ENCODE results near the gene JAG2. TPM values are rescaled to one million over a fixed set of nuclear protein-coding genes. Genes with fewer than 3 reads are reported as not detected.

Gene JAG2
- total and polyA plus RNA-seq, 8 donors: 10.1 to 34.2 (median 14.6) TPM

GRCh38 chr14:105166571-105167302 is 1.8 kb downstream of the JAG2 start:
- H3K27ac ChIP-seq: no peak overlapping the region
- H3K9me3 ChIP-seq: no peaks in the 10 kb centered on the region
- TF ChIP-seq, protein P1, sequence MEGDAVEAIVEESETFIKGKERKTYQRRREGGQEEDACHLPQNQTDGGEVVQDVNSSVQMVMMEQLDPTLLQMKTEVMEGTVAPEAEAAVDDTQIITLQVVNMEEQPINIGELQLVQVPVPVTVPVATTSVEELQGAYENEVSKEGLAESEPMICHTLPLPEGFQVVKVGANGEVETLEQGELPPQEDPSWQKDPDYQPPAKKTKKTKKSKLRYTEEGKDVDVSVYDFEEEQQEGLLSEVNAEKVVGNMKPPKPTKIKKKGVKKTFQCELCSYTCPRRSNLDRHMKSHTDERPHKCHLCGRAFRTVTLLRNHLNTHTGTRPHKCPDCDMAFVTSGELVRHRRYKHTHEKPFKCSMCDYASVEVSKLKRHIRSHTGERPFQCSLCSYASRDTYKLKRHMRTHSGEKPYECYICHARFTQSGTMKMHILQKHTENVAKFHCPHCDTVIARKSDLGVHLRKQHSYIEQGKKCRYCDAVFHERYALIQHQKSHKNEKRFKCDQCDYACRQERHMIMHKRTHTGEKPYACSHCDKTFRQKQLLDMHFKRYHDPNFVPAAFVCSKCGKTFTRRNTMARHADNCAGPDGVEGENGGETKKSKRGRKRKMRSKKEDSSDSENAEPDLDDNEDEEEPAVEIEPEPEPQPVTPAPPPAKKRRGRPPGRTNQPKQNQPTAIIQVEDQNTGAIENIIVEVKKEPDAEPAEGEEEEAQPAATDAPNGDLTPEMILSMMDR (IDR thresholded peaks at IDR 0.05): no peak
- peak overlapping the region in 1 of 2 donors; percentile 25 for H3K4me3 ChIP-seq
- peaks cover 16 to 36% of the 10 kb centered on the region in 2 donors for H3K4me1 ChIP-seq
- no peak for ATAC-seq
- no peak for DNase-seq
- intact Hi-C loops (cut with DNase I): no loop called here
- H3K27me3 ChIP-seq: peaks cover 0 to 52% of the 10 kb centered on the region in 2 donors
- no peaks in the 10 kb centered on the region for H3K36me3 ChIP-seq

DNA sequence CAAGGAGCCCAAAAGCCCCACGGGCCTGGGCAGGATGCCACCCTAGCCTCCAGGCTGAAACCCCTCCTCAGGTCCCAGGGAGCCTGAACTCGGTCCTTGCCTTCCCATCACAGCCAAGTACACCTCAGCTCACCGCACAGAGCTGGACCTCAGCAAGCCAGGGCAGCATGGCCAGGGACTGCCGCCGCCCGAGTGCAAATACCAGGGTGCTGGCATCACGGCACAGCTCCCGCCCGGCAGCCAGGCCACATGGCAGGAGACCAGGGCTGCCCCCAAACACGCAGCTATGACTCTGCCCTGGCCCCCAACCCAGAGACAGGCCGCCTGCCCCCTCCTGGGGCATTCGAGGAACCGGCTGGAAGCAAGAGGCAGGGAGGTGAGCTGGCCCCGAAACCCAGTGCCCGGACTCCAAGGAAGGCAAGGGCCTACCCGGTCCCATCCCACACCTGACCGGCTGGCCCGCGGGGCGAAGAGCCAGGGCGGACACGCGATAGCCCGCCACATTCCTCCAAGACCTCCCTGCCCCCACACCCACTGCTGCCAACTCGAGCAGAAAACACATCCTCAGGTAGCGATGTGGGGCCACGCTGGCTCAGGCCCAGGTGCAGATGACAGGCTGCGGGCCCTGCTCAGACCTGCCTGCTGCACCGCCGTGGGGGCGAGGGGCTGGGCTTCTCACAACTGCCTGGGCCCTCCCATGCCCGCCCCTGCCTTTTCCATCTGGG is 2.7 kb downstream of the JAG2 start:
- ATAC-seq (no peak), DNase-seq (no peak)
- Histone ChIP-seq H3K27me3 (peaks cover 0 to 44% of the 10 kb centered on the region in 2 donors), H3K27ac (no peak overlapping the region), H3K4me1 (peaks cover 10 to 33% of the 10 kb centered on the region in 2 donors), H3K36me3 (no peaks in the 10 kb centered on the region), H3K4me3 (peak overlapping the region in 1 of 2 donors; percentile 25), H3K9me3 (no peaks in the 10 kb centered on the region)
- TF ChIP-seq, protein P1 (IDR thresholded peaks at IDR 0.05): no peak
- intact Hi-C loops (cut with DNase I): no loop called here

GRCh38 chr14:105165134-105165704 is 3.4 kb downstream of the JAG2 start:
- Histone ChIP-seq H3K9me3 (no peaks in the 10 kb centered on the region), H3K27me3 (peaks cover 0 to 37% of the 10 kb centered on the region in 2 donors), H3K27ac (no peak overlapping the region), H3K4me1 (peaks cover 3 to 26% of the 10 kb centered on the region in 2 donors), H3K36me3 (no peaks in the 10 kb centered on the region), H3K4me3 (no peak overlapping the region)
- TF ChIP-seq, protein P1 (IDR thresholded peaks at IDR 0.05): no peak
- ATAC-seq: no peak
- DNase-seq: no peak
- intact Hi-C loops (cut with DNase I): no loop called here

- H3K27me3 ChIP-seq: peaks cover 0 to 21% of the 10 kb centered on the region in 2 donors
- H3K9me3 ChIP-seq: no peaks in the 10 kb centered on the region
- ATAC-seq (no peak), DNase-seq (no peak)
- no peak overlapping the region for H3K4me3 ChIP-seq
- no peak overlapping the region for H3K27ac ChIP-seq
- H3K36me3 ChIP-seq: no peaks in the 10 kb centered on the region
- intact Hi-C loops (cut with DNase I): no loop called here
- H3K4me1 ChIP-seq: peaks cover 0 to 12% of the 10 kb centered on the region in 2 donors
- TF ChIP-seq, protein P1 (IDR thresholded peaks at IDR 0.05): no peak
Measured at GRCh38 chr14:105163040-105163742, 5.4 kb downstream of the JAG2 start.
